ENCODE measurements around the gene ME3.

DNA sequence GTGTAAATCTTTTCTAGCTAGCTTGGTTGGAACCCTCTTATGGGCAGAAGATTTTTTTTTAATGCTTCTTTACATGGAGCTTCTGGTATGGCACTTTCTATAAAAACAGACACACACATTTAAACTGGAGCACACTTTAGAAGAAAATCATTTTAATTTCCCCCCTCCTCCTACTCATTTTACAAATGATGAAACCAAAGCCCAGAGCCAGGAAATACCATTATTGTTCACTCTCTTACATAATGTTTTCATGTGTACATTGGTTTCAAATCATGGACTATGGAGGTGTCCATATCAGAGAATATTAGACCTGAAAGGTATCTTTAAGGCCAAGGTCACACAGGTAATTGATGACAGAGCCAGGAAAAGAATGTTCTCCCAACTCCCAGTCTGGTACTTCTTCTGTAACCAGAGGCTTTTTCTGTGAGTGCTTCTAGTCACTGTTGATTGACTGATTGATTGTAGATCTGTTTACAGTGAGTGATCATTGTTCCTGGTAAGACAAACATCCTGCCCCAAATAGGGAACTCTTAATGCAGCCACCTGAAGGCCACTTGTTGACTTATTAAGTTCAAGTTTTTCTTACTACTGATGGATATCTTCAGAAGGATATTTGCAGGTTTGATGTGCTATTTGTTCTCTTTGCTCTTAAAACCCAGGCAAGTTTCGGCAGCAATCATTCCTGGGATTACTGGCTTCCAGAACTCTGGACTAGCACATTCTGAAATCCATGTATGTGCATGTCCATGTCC, 26.8 kb upstream of the ME3 start:
- TF ChIP-seq CTCF (IDR thresholded peaks at IDR 0.05) (no peak), EZH2 (IDR thresholded peaks at IDR 0.05; ENCODE audit: borderline replicate concordance, insufficient read depth, low read depth, low read length, poor library complexity, severe bottlenecking) (no peak)
